Tibial nerve (tissue), 4 donors: ENCODE data around the gene TRPC5OS. TPM values are rescaled to one million over a fixed set of nuclear protein-coding genes. Genes with fewer than 3 reads are reported as not detected.
A peak's percentile ranks its signal among the peaks of the same experiment; 100 is the strongest.

Source experiments
- DNase-seq, 2 donors: peaks; one replicate each; pipeline ENCODE4 v3.0.0-alpha.2; 2019; ENCODE audit warnings: low spot score in 2 of 2
- H3K27ac ChIP-seq, 4 donors: fragments of 200-600 bp; sonication (generic) in 3 of 4; one replicate each; pipeline ENCODE4 v1.5.1; 2017 to 2019; ENCODE audit warnings: mild to moderate bottlenecking in 1 of 4
- H3K27me3 ChIP-seq, 2 donors: fragments of 200-600 bp; sonication (generic) in 1 of 2; one replicate each; pipeline versions ENCODE4 v1.5.1 to v1.6.0; 2017 to 2019
- H3K36me3 ChIP-seq, 3 donors: fragments of 200-600 bp; sonication (generic); one replicate each; pipeline ENCODE4 v1.5.1; 2018 to 2019
- H3K4me1 ChIP-seq, 4 donors: fragments of 200-600 bp; sonication (generic) in 3 of 4; one replicate each; pipeline ENCODE4 v1.5.1; 2017 to 2019
- H3K4me3 ChIP-seq, 4 donors: fragments of 200-600 bp; sonication (generic) in 3 of 4; one replicate each; pipeline ENCODE4 v1.5.1; 2017 to 2019; ENCODE audit warnings: mild to moderate bottlenecking in 1 of 4, moderate library complexity in 1 of 4
- H3K9me3 ChIP-seq, 4 donors: fragments of 200-600 bp; sonication (generic) in 3 of 4; one replicate each; pipeline ENCODE4 v1.5.1; 2017 to 2019
- EP300 ChIP-seq, 2 donors: sonication (generic); formaldehyde crosslinking; IDR thresholded peaks; one replicate each; pipeline ENCODE4 v1.6.1; 2017; ENCODE audit warnings: antibody characterized with exemption in 2 of 2, mild to moderate bottlenecking in 1 of 2
- POLR2A ChIP-seq, 2 donors: fragments of 450-650 bp; IDR thresholded peaks; one replicate each; pipeline ENCODE4 v1.6.1; 2017; ENCODE audit warnings: antibody characterized with exemption in 2 of 2, mild to moderate bottlenecking in 2 of 2, moderate library complexity in 2 of 2
- WGBS, 2 donors: methylation state at CpG; one replicate each; pipeline ENCODE4 v1.1.5; 2018; 5-methylcytosine and 5-hydroxymethylcytosine counted together
- total RNA-seq, 4 donors: library from RNA; depleted of rRNA; stranded (reverse); fragments of >200 nt; gene quantifications; one replicate each; pipeline ENCODE4 v1.1.0, GENCODE V29; 2016
- TF ChIP-seq, protein P1 (sequence below), 5 experiments: fragments of 200-600 bp in 3 of 5; fragments of 450-650 bp in 2 of 5; sonication (generic) in 3 of 5; IDR thresholded peaks; one replicate each; pipeline ENCODE4 v1.5.1; 2016 to 2019; ENCODE audit warnings: antibody characterized with exemption in 5 of 5, mild to moderate bottlenecking in 3 of 5, moderate library complexity in 2 of 5

TRPC5OS gene
- total RNA-seq, 4 donors from 2014 or later = not detected

DNA sequence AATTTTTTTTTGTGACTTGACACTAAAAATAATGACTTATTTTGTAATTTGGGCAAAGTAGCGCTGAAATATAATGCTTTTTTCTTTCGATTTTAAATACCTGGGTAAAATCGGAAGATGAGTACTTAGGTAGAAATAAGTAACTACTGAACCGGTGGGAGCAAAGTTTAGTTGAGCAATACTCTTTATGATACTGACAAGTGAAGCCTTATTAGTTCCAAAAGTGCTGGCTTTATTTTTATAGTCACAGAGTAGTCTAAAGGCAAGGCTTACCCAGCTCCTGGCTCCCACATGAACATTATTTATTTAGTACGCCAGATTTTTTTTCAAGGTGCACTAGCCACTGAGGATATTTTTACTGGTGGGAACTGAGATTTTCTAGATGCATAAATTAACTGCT, 14.4 kb upstream of the TRPC5OS start:
- H3K27me3 ChIP-seq = peaks cover 0 to 53% of the 10 kb centered on the region in 2 donors
- WGBS, 2 donors = 82 to 90% methylated on average over 5 of the region's 5 CpGs
- no peak for DNase-seq
- no peaks in the 10 kb centered on the region for H3K9me3 ChIP-seq
- no peak overlapping the region for H3K27ac ChIP-seq
- TF ChIP-seq EP300 (IDR thresholded peaks at IDR 0.05) (no peak), POLR2A (IDR thresholded peaks at IDR 0.05) (no peak)
- TF ChIP-seq, protein P1, sequence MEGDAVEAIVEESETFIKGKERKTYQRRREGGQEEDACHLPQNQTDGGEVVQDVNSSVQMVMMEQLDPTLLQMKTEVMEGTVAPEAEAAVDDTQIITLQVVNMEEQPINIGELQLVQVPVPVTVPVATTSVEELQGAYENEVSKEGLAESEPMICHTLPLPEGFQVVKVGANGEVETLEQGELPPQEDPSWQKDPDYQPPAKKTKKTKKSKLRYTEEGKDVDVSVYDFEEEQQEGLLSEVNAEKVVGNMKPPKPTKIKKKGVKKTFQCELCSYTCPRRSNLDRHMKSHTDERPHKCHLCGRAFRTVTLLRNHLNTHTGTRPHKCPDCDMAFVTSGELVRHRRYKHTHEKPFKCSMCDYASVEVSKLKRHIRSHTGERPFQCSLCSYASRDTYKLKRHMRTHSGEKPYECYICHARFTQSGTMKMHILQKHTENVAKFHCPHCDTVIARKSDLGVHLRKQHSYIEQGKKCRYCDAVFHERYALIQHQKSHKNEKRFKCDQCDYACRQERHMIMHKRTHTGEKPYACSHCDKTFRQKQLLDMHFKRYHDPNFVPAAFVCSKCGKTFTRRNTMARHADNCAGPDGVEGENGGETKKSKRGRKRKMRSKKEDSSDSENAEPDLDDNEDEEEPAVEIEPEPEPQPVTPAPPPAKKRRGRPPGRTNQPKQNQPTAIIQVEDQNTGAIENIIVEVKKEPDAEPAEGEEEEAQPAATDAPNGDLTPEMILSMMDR (IDR thresholded peaks at IDR 0.05) = no peak
- no peaks in the 10 kb centered on the region for H3K4me1 ChIP-seq
- H3K4me3 ChIP-seq = no peak overlapping the region
- H3K36me3 ChIP-seq = no peaks in the 10 kb centered on the region

DNA sequence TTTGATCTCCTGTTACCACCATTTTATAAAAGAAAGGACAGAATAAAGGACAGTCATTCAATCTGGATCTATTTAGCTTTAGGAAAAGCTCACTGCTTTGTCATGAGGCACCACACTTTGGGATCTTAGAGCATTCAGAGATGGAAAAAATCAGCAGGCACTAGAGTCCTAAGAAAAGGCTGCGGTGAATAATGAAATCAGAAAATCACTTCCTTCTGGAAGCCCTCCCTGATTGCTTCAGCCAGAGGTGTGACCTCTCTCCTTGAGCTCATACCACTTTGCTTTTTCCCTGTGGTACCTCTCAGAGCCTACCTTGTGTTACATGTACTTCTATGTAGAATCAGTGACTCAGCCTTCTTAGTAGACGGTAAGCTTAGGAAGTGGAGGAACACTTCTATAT, 8.7 kb upstream of the TRPC5OS start:
- H3K27ac ChIP-seq = no peak overlapping the region
- H3K27me3 ChIP-seq = peaks cover 0 to 30% of the 10 kb centered on the region in 2 donors
- WGBS, 2 donors = 93 to 96% methylated on average over 2 of the region's 2 CpGs
- no peak for TF ChIP-seq POLR2A (IDR thresholded peaks at IDR 0.05)
- TF ChIP-seq, protein P1 (IDR thresholded peaks at IDR 0.05) = no peak
- TF ChIP-seq EP300 (IDR thresholded peaks at IDR 0.05) = no peak
- DNase-seq = no peak
- H3K4me3 ChIP-seq = no peak overlapping the region
- no peaks in the 10 kb centered on the region for H3K9me3 ChIP-seq
- H3K4me1 ChIP-seq = peaks cover 0 to 11% (median 0%) of the 10 kb centered on the region in 4 donors
- H3K36me3 ChIP-seq = no peaks in the 10 kb centered on the region

DNA sequence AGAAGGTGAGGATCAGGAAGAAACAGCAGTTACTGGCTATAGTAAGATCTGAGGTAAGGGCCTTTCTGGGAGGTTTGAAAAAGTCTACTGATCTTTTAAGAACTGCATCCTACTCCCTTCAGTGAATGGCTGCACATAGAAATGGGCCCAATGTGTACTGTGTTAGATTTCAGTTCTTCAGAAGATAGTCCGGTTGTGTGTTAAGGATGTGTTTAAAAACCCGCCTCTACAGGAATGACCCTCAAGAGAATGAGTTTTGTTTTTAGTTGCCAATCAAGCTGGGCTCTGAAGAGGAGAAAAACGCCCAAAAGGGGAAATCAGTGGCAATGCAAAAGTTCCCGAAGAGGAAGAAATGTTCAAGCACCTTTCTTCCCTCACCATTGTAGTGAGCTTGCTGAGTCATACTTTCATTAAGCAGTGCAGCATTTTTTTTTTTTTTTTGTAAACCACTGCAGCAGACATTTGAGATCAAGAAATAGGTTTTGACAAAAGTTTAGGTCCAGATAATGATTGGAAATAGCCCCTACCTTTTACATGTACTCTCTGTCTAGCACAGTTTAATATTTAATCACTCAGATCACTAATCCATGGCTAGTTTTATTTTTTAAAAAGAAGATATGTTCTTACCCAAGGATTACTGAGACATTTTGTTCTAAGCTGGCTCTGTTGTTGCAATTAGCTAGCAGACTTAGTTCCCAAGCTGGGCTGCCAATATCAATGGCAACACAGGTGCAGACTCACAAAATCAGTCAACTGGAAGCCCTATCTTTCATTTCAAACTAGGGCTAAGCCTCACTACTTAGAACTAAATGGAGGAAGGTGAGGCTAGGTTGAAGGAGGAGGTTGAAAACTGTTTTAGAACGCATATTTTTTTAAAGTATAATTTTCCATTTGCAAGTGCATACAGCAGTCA, 7.0 kb upstream of the TRPC5OS start:
- Histone ChIP-seq H3K27me3 (peaks cover 0 to 35% of the 10 kb centered on the region in 2 donors), H3K27ac (peak overlapping the region in 1 of 4 donors; percentile 15), H3K9me3 (no peaks in the 10 kb centered on the region), H3K36me3 (no peaks in the 10 kb centered on the region), H3K4me3 (no peak overlapping the region), H3K4me1 (peaks cover 0 to 11% (median 0%) of the 10 kb centered on the region in 4 donors)
- TF ChIP-seq, protein P1 (IDR thresholded peaks at IDR 0.05) = no peak
- no peak for TF ChIP-seq EP300 (IDR thresholded peaks at IDR 0.05)
- no peak for TF ChIP-seq POLR2A (IDR thresholded peaks at IDR 0.05)
- WGBS, 2 donors = 34 to 40% methylated on average over 5 of the region's 5 CpGs
- DNase-seq = no peak

DNA sequence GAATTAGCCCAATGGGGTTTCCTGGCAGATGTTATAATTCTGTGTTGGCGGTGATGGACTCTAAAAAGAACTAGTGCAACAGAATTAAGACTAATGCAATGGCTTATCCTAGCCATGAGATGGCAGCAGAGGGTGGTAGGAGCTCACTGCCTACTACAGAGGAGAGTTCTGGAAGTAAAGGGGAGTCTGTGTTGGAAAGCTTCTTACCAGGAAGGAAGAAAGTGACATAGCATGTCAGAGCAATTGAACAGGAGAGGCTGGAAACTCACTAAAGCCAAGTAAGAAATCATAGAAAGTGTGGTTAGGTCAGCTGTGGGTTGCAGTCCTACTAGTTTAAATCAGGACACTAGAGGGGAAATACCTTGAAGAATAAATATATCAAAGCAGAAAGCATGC, 6.3 kb upstream of the TRPC5OS start:
- TF ChIP-seq, protein P1 (IDR thresholded peaks at IDR 0.05) = peak; percentile 26 to 59 (median 51)
- no peak for TF ChIP-seq EP300 (IDR thresholded peaks at IDR 0.05)
- peaks cover 0 to 11% (median 0%) of the 10 kb centered on the region in 4 donors for H3K4me1 ChIP-seq
- DNase-seq = peak in 1 of 2 donors; percentile 4
- no peaks in the 10 kb centered on the region for H3K36me3 ChIP-seq
- WGBS, 2 donors = 0 to 6% methylated on average over 1 of the region's 1 CpG
- H3K27me3 ChIP-seq = peaks cover 0 to 30% of the 10 kb centered on the region in 2 donors
- H3K27ac ChIP-seq = no peak overlapping the region
- no peaks in the 10 kb centered on the region for H3K9me3 ChIP-seq
- no peak overlapping the region for H3K4me3 ChIP-seq

DNA sequence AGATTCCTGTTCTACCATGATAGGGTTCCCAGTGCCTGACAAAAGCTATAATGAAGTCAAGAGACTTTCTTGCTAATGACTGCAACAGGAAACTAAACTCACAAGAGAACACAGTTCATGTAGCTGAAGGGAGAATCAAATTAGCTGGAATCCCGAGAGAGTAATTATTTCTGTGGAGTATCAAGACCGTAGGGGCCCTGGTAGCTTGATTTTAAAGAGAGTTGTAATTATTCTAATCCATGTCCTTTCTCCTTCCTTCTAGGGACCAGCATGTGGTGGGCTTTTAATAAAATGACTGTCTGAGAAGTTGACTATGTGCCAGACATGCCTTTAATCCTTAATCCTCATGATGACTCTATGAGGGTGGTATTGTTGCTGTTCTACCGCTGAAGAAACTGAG, 1.7 kb upstream of the TRPC5OS start:
- H3K36me3 ChIP-seq = no peaks in the 10 kb centered on the region
- DNase-seq = no peak
- peaks cover 0 to 13% of the 10 kb centered on the region in 2 donors for H3K27me3 ChIP-seq
- no peak overlapping the region for H3K27ac ChIP-seq
- H3K4me1 ChIP-seq = peaks cover 0 to 8% (median 0%) of the 10 kb centered on the region in 4 donors
- TF ChIP-seq POLR2A (IDR thresholded peaks at IDR 0.05) (no peak), EP300 (IDR thresholded peaks at IDR 0.05) (no peak)
- TF ChIP-seq, protein P1 (IDR thresholded peaks at IDR 0.05) = no peak
- no peaks in the 10 kb centered on the region for H3K9me3 ChIP-seq
- 59 to 70% methylated on average over 3 of the region's 3 CpGs for WGBS, 2 donors
- H3K4me3 ChIP-seq = no peak overlapping the region
